Activated T-helper 1 cell treated with anti-CD3 and anti-CD28 coated beads, Interleukin-12 subunit alpha, Interleukin-12 subunit beta, Interleukin-2, Interleukin-4 antibody, amounts not matched to agents 30 ng/mL and 10 ng/mL and 1 ng/mL, durations not matched to agents 14 hours and 24 hours and 36 hours (primary cell): ENCODE results near the gene DCAKD. TPM values are rescaled to one million over a fixed set of nuclear protein-coding genes. Genes with fewer than 3 reads are reported as not detected.

Experiments used
- DNase-seq: peaks from one replicate; pipeline ENCODE4 v3.0.0; 2021; ENCODE audit warnings: low spot score
- H3K27ac Mint-ChIP-seq: one replicate; pipeline ENCODE4 v1.8.0; 2021; ENCODE audit warnings: mild to moderate bottlenecking, mixed read lengths
- H3K27me3 Mint-ChIP-seq: one replicate; pipeline ENCODE4 v1.8.0; 2022; ENCODE audit warnings: mild to moderate bottlenecking, moderate library complexity, mixed read lengths; ENCODE audit not compliant: insufficient read depth
- H3K36me3 Mint-ChIP-seq: one replicate; pipeline ENCODE4 v1.8.0; 2021; ENCODE audit warnings: low read depth, mixed read lengths
- H3K4me1 Mint-ChIP-seq: one replicate; pipeline ENCODE4 v1.8.0; 2021; ENCODE audit warnings: low read depth, mixed read lengths
- H3K4me3 Mint-ChIP-seq: one replicate; pipeline ENCODE4 v1.8.0; 2021; ENCODE audit warnings: mild to moderate bottlenecking, moderate library complexity, mixed read lengths
- H3K9me3 Mint-ChIP-seq: one replicate; pipeline ENCODE4 v1.8.0; 2021; ENCODE audit warnings: mixed read lengths
- intact Hi-C: fragments of 100-400 bp; cut with micrococcal nuclease; formaldehyde crosslinking; loops from one replicate; pipeline ENCODE4 v1.15.1; 2024
- total RNA-seq: library from RNA; stranded (reverse); gene quantifications from 2 replicates; pipeline ENCODE4 v1.2.3, GENCODE V29; 2022

The DCAKD gene
- total RNA-seq, 1 donor from 2014 or later: 24.9 TPM

DNA sequence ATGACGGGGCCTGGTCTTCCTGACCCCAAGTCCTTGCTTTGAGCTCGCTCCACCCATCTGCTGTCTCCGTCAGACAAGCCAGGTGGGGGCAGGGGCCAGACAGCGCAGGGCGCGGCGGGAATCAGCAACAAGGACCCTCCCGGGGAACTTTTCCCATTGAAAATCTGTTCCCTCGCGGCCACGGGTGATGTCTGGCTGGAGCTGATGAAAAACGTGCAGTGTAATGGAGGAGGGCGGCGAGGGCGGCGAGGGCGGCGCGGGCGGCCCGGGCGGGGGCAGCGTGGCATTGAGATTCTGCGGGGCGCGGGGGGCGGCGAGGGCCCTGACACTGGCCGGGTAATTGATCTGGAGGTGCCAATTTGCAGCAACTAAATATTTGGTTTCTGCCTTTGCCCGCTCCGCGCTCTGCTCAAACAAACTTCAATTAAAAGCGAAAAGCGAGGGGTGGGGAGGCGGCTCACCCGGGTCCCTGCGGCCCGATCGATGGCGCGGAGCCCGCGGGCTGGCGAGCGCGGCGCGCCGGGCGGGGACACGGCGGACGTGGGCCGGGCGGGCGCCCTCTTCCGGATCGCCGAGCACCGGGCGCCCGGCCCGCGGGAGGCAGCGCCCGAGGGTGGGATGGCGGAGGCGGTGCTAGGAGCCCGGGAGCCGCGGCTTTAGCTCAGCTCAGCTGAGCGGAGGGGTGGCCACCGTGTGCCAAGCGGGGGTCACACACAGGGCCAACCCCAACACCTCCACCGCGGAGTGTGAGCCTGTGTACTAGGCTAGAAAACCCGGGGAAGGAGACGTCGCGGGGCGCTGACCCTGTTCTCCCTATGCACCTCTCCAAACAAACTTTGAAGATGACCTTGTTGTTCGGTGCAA, 32.4 kb downstream of the DCAKD start:
- H3K36me3 Mint-ChIP-seq: peaks cover 11% of the 10 kb centered on the region
- H3K4me3 Mint-ChIP-seq: peak overlapping the region; percentile 90
- DNase-seq: peak; percentile 28
- peaks cover 22% of the 10 kb centered on the region for H3K4me1 Mint-ChIP-seq
- no peaks in the 10 kb centered on the region for H3K9me3 Mint-ChIP-seq
- peaks cover 38% of the 10 kb centered on the region for H3K27me3 Mint-ChIP-seq
- H3K27ac Mint-ChIP-seq: peak overlapping the region; percentile 74
- intact Hi-C loops: loop anchor here (2.0 kb wide), 1 partner anchor 72 kb away; the partner anchor contains the start of gene KIF18B

DNA sequence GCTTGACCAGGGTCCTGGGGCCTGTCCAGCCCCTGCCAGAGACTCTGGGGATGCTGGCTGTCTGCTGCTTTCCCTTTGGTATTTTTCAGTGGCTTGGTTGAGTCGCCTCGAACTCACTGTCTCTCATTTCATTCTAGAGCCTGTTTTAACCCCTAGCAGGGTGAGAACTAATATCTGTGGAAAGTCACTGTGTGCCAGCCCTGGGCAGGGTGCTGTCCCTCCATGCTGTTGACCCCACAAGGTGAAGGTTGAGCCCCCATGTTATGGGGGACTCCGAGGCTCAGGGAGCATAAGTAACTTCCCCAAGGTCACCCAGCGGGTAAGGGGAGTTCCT, 33.0 kb downstream of the DCAKD start:
- Mint-ChIP-seq H3K36me3 (peaks cover 9% of the 10 kb centered on the region), H3K27me3 (peaks cover 38% of the 10 kb centered on the region), H3K4me3 (peak overlapping the region; percentile 90), H3K9me3 (no peaks in the 10 kb centered on the region), H3K4me1 (peaks cover 22% of the 10 kb centered on the region), H3K27ac (peak overlapping the region; percentile 74)
- no peak for DNase-seq
- intact Hi-C loops: loop anchor here (2.0 kb wide), 1 partner anchor 72 kb away; the partner anchor contains the start of gene KIF18B

- peaks cover 9% of the 10 kb centered on the region for H3K36me3 Mint-ChIP-seq
- no peak for DNase-seq
- no peaks in the 10 kb centered on the region for H3K9me3 Mint-ChIP-seq
- H3K4me1 Mint-ChIP-seq: peaks cover 22% of the 10 kb centered on the region
- intact Hi-C loops: no loop called here
- no peak overlapping the region for H3K27ac Mint-ChIP-seq
- H3K4me3 Mint-ChIP-seq: no peak overlapping the region
- peaks cover 38% of the 10 kb centered on the region for H3K27me3 Mint-ChIP-seq
These were observed 34.6 kb downstream of the DCAKD start for GRCh38 chr17:45016823-45017222.

DNA sequence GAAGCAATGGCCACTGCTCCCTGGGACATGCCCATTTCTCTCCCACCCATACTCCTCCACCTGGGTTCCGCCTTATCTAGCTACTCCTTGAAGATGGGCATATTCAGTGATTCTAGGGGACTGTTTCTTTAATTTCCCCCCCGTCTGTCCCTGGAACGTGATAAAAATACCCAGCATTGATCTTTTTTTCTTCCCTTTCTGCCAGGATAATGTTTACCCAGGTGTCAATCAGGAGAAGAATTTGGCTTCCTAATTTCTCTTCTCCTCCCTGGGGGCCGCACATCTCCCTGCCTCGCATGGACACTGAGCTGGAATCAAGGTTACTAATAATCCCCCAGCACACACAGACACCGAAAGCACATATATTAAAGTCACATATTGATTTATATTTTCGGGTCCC, 35.2 kb downstream of the DCAKD start:
- no peaks in the 10 kb centered on the region for H3K9me3 Mint-ChIP-seq
- peaks cover 36% of the 10 kb centered on the region for H3K27me3 Mint-ChIP-seq
- no peak overlapping the region for H3K27ac Mint-ChIP-seq
- H3K4me3 Mint-ChIP-seq: no peak overlapping the region
- intact Hi-C loops: no loop called here
- peaks cover 6% of the 10 kb centered on the region for H3K36me3 Mint-ChIP-seq
- peaks cover 18% of the 10 kb centered on the region for H3K4me1 Mint-ChIP-seq
- no peak for DNase-seq

DNA sequence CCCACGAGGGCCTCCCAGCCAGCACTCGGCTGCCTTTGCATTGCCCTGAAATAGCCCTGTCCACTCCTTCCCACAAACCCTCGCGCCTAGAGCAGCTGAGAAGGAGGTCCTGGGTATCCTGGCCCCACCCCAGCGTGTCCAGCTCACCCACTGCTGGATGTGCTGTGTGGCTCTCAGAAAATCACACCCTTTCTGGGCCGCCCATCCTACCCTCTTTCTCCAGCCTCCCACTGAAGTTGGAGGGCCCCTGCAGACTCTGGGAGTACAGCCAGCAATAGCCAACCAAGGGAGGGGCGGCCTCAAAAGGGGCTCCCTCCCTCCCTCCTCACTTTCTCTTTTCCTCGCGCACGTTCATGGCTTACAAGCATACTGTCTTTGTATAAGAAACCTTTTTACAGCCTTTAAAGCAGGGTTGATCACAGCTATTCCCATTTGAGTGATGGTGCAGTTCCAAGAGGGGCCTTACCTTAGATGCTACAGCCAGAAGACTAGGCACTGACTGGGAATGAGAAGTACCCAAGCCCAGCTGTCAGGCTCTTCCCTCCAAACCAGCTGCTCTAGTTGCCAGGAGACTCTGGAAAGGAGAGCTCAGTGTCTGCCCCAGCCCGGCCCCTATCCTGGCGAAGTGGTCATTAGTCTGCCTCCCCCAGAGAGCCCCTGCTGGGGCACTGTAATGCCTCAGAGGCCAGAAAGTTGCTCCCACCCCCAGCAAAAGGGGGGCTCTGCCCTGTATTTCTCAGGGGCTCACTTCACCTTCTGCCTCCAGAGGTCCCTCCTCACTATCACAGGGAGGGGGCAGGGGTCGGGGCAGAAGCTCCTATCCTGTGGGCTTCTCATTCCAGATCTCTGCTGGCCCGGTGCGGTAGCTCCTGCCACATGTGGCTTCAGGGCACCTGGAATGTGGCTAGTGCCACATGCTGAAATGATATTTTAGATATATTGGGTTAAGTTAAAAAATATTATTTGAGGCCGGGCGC, 38.1 kb downstream of the DCAKD start:
- Mint-ChIP-seq H3K27me3 (peaks cover 17% of the 10 kb centered on the region), H3K9me3 (no peaks in the 10 kb centered on the region), H3K27ac (no peak overlapping the region), H3K4me3 (no peak overlapping the region), H3K4me1 (peaks cover under 1% of the 10 kb centered on the region), H3K36me3 (no peaks in the 10 kb centered on the region)
- no peak for DNase-seq
- intact Hi-C loops: no loop called here

DNA sequence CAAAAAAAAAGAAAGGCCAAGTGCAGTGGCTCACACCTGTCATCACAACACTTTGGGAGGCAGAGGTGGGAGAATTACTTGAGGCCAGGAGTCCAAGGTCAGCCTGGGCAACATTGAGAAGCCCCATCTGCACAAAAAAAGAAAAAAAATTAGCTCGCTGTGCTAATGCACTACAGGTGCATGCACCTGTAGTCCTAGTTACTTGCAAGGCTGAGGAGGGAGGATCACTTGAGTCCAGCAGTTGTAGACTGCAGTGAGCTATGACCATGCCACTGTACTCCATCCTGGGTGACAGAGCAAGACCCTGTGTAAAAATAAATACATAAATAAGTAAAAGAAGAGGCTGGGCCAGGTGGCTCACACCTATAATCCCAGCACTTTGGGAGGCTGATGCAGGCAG, 39.7 kb downstream of the DCAKD start:
- Mint-ChIP-seq H3K9me3 (no peaks in the 10 kb centered on the region), H3K27me3 (peaks cover 17% of the 10 kb centered on the region), H3K27ac (no peak overlapping the region), H3K36me3 (no peaks in the 10 kb centered on the region), H3K4me1 (no peaks in the 10 kb centered on the region), H3K4me3 (no peak overlapping the region)
- DNase-seq: no peak
- intact Hi-C loops: no loop called here

DNA sequence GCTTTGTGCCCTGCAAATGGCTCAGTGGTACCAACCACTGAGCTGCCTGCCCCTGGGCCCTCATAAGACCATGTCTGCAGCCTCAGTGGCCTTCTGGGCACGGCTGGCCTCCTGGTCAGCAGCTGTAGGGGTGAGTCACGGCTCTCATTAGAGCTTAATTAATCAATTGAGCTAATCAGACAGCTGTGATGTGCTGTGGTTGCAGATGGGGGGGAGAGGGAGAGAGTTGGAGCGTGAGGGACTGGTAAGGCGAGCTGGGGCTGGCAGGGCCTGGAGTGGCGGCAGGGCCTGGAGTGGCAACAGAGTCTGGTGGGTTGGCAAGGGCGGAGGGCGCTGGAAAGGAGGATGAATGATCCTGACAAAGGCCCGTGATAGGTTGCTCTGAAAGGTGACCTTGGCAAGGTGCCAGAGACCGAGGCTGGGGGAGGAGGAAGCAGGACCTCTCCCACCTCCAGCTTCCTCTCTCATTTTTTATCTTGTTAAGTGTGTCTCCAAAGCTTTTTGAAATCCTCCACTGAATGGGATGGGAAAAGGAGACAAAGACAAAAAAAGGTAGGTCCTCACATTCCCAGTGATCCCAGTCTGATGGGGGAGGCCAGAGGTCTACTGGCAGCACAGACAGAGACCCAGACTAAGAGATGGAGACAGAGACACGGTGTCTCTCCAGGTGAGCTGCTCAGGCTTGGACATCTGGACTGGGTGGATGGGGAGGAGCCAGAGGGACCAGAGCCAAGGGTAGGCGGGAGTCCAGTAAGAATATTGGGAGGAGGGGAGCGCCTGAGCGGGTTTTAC, 41.6 kb downstream of the DCAKD start:
- Mint-ChIP-seq H3K27ac (no peak overlapping the region), H3K36me3 (no peaks in the 10 kb centered on the region), H3K4me3 (no peak overlapping the region), H3K27me3 (peaks cover 9% of the 10 kb centered on the region), H3K4me1 (no peaks in the 10 kb centered on the region), H3K9me3 (no peaks in the 10 kb centered on the region)
- DNase-seq: no peak
- intact Hi-C loops: no loop called here

DNA sequence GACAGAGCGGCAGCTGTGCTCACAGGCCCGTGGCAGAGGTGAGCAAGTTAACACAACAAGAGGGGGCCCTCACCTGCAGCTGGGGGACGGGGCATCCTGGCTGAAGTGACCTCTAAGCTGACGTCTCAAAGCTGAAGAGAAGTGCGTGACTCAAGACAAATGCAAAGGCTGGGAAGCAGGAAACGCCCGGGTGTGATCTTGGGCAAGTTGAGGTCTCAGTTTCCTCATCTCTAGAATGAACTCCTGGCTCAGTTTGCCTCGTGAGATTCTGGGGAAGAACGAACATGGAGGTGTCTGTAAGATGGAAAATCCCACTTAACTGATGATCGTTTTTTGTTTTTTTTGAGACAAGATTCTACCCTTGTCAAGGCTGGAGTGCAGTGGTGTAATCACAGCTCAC, 43.2 kb downstream of the DCAKD start:
- no peaks in the 10 kb centered on the region for H3K9me3 Mint-ChIP-seq
- DNase-seq: no peak
- H3K36me3 Mint-ChIP-seq: no peaks in the 10 kb centered on the region
- H3K27ac Mint-ChIP-seq: no peak overlapping the region
- H3K4me3 Mint-ChIP-seq: no peak overlapping the region
- peaks cover 12% of the 10 kb centered on the region for H3K27me3 Mint-ChIP-seq
- no peaks in the 10 kb centered on the region for H3K4me1 Mint-ChIP-seq
- intact Hi-C loops: no loop called here

DNA sequence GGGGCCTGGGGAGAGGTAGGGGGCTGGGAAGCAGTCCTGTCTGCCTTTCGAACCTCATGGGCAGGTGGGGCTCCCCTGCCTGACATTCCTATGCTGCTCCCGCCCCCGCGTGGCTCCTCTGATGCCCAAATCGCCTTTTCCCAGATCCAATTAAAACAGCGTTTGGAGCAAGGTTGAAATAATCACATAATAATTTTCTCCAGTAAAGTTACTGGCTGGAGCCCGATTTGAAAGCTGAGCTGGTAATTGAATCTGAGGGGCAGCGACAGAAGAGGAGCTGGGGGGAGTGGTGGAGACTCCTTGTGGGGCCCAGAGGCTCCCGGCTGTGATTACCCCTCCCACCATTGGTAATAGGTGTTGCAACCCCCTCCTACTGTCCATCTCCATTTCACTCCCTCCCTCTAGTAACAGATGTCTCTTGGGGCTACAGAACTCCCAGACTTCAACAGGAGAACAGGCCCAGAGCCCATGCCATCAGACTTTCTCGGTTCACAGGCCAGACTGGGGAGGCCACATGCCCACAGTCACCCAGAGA, 44.4 kb downstream of the DCAKD start:
- intact Hi-C loops: no loop called here
- DNase-seq: no peak
- Mint-ChIP-seq H3K4me1 (no peaks in the 10 kb centered on the region), H3K27me3 (peaks cover 15% of the 10 kb centered on the region), H3K4me3 (no peak overlapping the region), H3K36me3 (no peaks in the 10 kb centered on the region), H3K9me3 (no peaks in the 10 kb centered on the region), H3K27ac (no peak overlapping the region)

- H3K9me3 Mint-ChIP-seq: no peaks in the 10 kb centered on the region
- no peaks in the 10 kb centered on the region for H3K36me3 Mint-ChIP-seq
- intact Hi-C loops: no loop called here
- DNase-seq: no peak
- no peak overlapping the region for H3K4me3 Mint-ChIP-seq
- no peaks in the 10 kb centered on the region for H3K4me1 Mint-ChIP-seq
- peaks cover 15% of the 10 kb centered on the region for H3K27me3 Mint-ChIP-seq
- no peak overlapping the region for H3K27ac Mint-ChIP-seq
These were observed 45.7 kb downstream of the DCAKD start for GRCh38 chr17:45005700-45006099.

DNA sequence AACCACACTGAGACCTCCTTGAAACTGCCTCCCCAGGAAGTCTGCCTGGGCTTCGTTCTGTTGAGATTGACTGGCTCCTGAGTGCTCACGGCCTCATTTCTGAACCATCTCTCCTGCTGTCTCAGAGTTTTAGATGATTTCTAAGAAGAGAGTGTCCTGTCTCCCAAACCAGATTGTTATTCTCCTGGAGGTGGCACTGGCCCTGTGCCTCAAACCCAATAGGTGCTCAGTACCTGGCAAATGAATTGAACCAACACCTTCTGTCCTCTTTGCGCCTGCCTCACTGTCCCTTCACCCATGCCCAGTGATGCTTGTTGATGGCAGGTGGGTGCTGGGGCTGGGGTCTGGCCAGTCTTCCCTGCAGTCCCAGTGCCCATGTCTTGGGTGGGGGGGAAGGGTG, 47.0 kb downstream of the DCAKD start:
- H3K4me3 Mint-ChIP-seq: no peak overlapping the region
- intact Hi-C loops: no loop called here
- H3K27me3 Mint-ChIP-seq: peaks cover 18% of the 10 kb centered on the region
- DNase-seq: no peak
- no peaks in the 10 kb centered on the region for H3K36me3 Mint-ChIP-seq
- H3K4me1 Mint-ChIP-seq: no peaks in the 10 kb centered on the region
- no peaks in the 10 kb centered on the region for H3K9me3 Mint-ChIP-seq
- H3K27ac Mint-ChIP-seq: no peak overlapping the region

GRCh38 chr17:45003877-45004276, 47.6 kb downstream of the DCAKD start:
- no peak for DNase-seq
- intact Hi-C loops: no loop called here
- peaks cover 18% of the 10 kb centered on the region for H3K27me3 Mint-ChIP-seq
- H3K27ac Mint-ChIP-seq: no peak overlapping the region
- no peaks in the 10 kb centered on the region for H3K9me3 Mint-ChIP-seq
- no peak overlapping the region for H3K4me3 Mint-ChIP-seq
- H3K36me3 Mint-ChIP-seq: no peaks in the 10 kb centered on the region
- H3K4me1 Mint-ChIP-seq: no peaks in the 10 kb centered on the region
